Heart right ventricle (tissue), 16 donors: ENCODE measurements around the gene MACROD2. TPM values are rescaled to one million over a fixed set of nuclear protein-coding genes. Genes with fewer than 3 reads are reported as not detected.

Source experiments
- ATAC-seq, 8 donors: fragments of 200-7000 bp; cut with Tn5 transposase; one replicate each; pipeline ENCODE4 v1.9.1; 2020; ENCODE audit warnings: mild to moderate bottlenecking in 8 of 8, moderate library complexity in 8 of 8, moderate number of reproducible peaks in 1 of 8
- DNase-seq, 2 donors: peaks; one replicate each; pipeline ENCODE4 v3.0.0-alpha.2; 2020
- H3K27ac ChIP-seq, 10 donors: fragments of 200-600 bp; sonication (generic) in 2 of 10; one replicate each; pipeline versions ENCODE4 v1.5.0 to v1.8.0; 2020 to 2022; ENCODE audit warnings: mild to moderate bottlenecking in 3 of 10
- H3K27me3 ChIP-seq, 7 donors: fragments of 200-600 bp; one replicate each; pipeline ENCODE4 v1.8.0; 2021 to 2022; ENCODE audit warnings: mild to moderate bottlenecking in 2 of 7
- H3K36me3 ChIP-seq, 9 donors: fragments of 200-600 bp; sonication (generic) in 1 of 9; one replicate each; pipeline versions ENCODE4 v1.5.0 to v1.8.0; 2020 to 2022; ENCODE audit warnings: mild to moderate bottlenecking in 2 of 9
- H3K4me1 ChIP-seq, 9 donors: fragments of 200-600 bp; sonication (generic) in 1 of 9; one replicate each; pipeline versions ENCODE4 v1.5.0 to v1.8.0; 2020 to 2022; ENCODE audit warnings: mild to moderate bottlenecking in 4 of 9
- H3K4me3 ChIP-seq, 10 donors: fragments of 200-600 bp; sonication (generic) in 2 of 10; one replicate each; pipeline versions ENCODE4 v1.5.0 to v1.8.0; 2020 to 2022; ENCODE audit warnings: mild to moderate bottlenecking in 7 of 10, moderate library complexity in 2 of 10
- H3K9me3 ChIP-seq, 11 donors: fragments of 200-600 bp in 10 of 11; sonication (generic) in 2 of 11; one replicate each; pipeline versions ENCODE4 v1.5.0 to v1.8.0; 2013 to 2022; ENCODE audit warnings: mild to moderate bottlenecking in 2 of 11, control low read depth in 1 of 11, moderate library complexity in 1 of 11
- CTCF ChIP-seq, 9 donors: fragments of 200-600 bp; sonication (generic) in 2 of 9; IDR thresholded peaks; one replicate each; pipeline versions ENCODE4 v1.5.0 to v1.8.0; 2021 to 2022; ENCODE audit warnings: antibody characterized with exemption in 9 of 9, mild to moderate bottlenecking in 5 of 9, moderate library complexity in 1 of 9
- WGBS, 2 donors: extraction: QIAGEN DNeasy Blood & Tissue Kit; methylation state at CpG; one replicate each; pipeline ENCODE4 v1.1.7; 2013; ENCODE audit warnings: inconsistent platforms in 1 of 2; 5-methylcytosine and 5-hydroxymethylcytosine counted together
- intact Hi-C, 10 donors: fragments of 100-400 bp; cut with DNase I; formaldehyde crosslinking; loops; one replicate each; pipeline versions ENCODE4 v1.11.1 to v1.14.2; 2022
- polyA plus RNA-seq, 2 donors: library from polyadenylated mRNA; stranded (reverse); fragments of 200-250 nt; gene quantifications; one replicate each; pipeline ENCODE4 v1.2.3, GENCODE V29; 2013
- total RNA-seq, 10 donors: library from RNA; stranded (reverse); fragmentation: NEBNext Ultra II Directional in 3 of 10; extraction: Animal tissue kit (Norgen Biotek cat#: 25700) in 3 of 10; gene quantifications; one replicate each; pipeline versions ENCODE4 v1.2.1 to v1.2.4, GENCODE V29; 2021 to 2023
- donor health status: Arrhythmogenic right ventricular cardiomyopathy.
- donor health status: ischemic (EF 13 %, LVEDD 7.1; RV severe dilation, severe dysfunction).
- donor health status: healthy with polysubstance abuse.
- donor health status: DM: no; HTN: yes; CAD: no.
- donor health status: DM: no; HTN: no; CAD: no.
- donor health status: ischemic (EF 25% LVEDD 6.9; RV normal size, moderate dysfunction).
- donor health status: ischemic (EF 25% LVEDD 5.7; RV mildly dilated, moderate dysfunction).
- donor health status: healthy.
- donor health status: DM: yes; HTN: yes; CAD: no.
- donor health status: Ischemic cardiomyopathy.
- donor health status: ischemic (EF 35%, LVEDD 5.7; RV mildly dilated, moderate dysfunction).
- donor health status: nonischemic (EF 11% LVEDD 7.7; RV severe dilation, severe dysfunction).
- donor health status: DM: yes; HTN: yes; CAD: no.
- donor health status: PGD.
- donor health status: ischemic (EF 29% LVEDD 5.4; RV normal size, mild dysfunction).
- donor health status: nonischemic (EF 23%, LVEDD 6.1; RV moderate dilation, normal function).

MACROD2 gene
- total and polyA plus RNA-seq, 12 donors = 0.28 to 6.4 (median 4.1) TPM

- Histone ChIP-seq H3K27ac (peak overlapping the region in 2 of 10 donors; percentile 22 to 50), H3K27me3 (peaks cover 0 to 18% (median 6%) of the 10 kb centered on the region in 7 donors), H3K4me1 (peaks cover 0 to 10% (median 0%) of the 10 kb centered on the region in 9 donors), H3K4me3 (peak overlapping the region; percentile 8 to 66 (median 64)), H3K9me3 (peaks cover 0 to 38% (median 13%) of the 10 kb centered on the region in 11 donors), H3K36me3 (no peaks in the 10 kb centered on the region)
- ATAC-seq (peak; percentile 36 to 84 (median 54)), DNase-seq (peak; percentile 3 to 24)
- TF ChIP-seq CTCF (IDR thresholded peaks at IDR 0.05) = no peak
- 0% methylated on average over 42 to 51 of the region's 52 CpGs for WGBS, 2 donors
- intact Hi-C loops = loop anchor here in 1 of 10 donors (10.0 kb wide), 1 partner anchor 59 kb away; no protein-coding TSS in a partner anchor
Observed at GRCh38 chr20:13995841-13996240, 525 bp downstream of the MACROD2 start.

DNA sequence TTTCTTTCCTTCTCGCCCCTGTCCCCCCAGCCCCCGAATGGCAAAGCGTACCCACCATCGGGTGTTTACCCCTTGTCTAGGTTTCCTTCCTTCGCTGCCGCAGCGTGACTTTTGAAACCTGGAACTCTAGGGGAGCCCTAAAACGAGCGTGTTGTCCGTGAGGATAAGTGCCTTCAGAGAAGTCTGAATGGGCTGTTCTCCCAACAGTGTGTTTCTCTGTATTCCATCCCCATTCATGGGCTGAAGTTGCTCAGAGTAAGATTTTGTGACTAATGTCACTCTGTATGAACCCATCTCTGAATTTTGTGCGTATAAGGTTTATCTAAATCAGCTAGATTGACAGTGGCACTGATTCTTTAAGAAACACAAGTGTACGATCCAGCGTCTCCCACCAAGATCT is 949 bp downstream of the MACROD2 start:
- Histone ChIP-seq H3K4me3 (peak overlapping the region; percentile 8 to 66 (median 64)), H3K36me3 (no peaks in the 10 kb centered on the region), H3K9me3 (peaks cover 0 to 37% (median 13%) of the 10 kb centered on the region in 11 donors), H3K27ac (no peak overlapping the region), H3K4me1 (peaks cover 0 to 10% (median 0%) of the 10 kb centered on the region in 9 donors), H3K27me3 (peaks cover 0 to 18% (median 6%) of the 10 kb centered on the region in 7 donors)
- ATAC-seq = no peak
- 8 to 9% methylated on average over 13 of the region's 13 CpGs for WGBS, 2 donors
- intact Hi-C loops = loop anchor here in 1 of 10 donors (10.0 kb wide), 1 partner anchor 59 kb away; no protein-coding TSS in a partner anchor
- no peak for TF ChIP-seq CTCF (IDR thresholded peaks at IDR 0.05)
- DNase-seq = no peak

DNA sequence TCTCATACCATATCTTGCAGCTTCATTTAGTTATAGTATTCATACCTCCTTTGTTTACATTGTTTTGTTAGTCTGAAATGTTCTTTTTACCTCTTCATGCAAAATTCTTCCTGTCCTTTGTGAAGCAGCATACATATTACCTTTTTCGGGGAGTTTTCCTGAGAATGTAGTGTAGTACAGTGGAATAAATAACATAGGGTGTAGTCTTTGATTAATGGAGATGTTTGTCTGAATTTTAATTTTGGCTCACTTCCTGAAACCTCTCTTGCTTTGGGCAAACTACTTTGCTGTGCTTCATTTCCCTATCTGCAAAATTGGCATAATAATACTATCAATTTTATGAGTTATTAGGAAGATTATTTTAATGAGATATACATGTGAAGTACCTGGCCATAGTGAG is 5.6 kb downstream of the MACROD2 start:
- ATAC-seq = no peak
- Histone ChIP-seq H3K36me3 (no peaks in the 10 kb centered on the region), H3K27me3 (peaks cover 0 to 11% (median 4%) of the 10 kb centered on the region in 7 donors), H3K9me3 (no peaks in the 10 kb centered on the region), H3K4me3 (no peak overlapping the region), H3K4me1 (peaks cover 0 to 7% (median 0%) of the 10 kb centered on the region in 9 donors), H3K27ac (no peak overlapping the region)
- TF ChIP-seq CTCF (IDR thresholded peaks at IDR 0.05) = no peak
- WGBS, 2 donors = 95 to 96% methylated on average over 1 of the region's 1 CpG
- no peak for DNase-seq
- intact Hi-C loops = no loop called here

- no peak overlapping the region for H3K4me3 ChIP-seq
- intact Hi-C loops = no loop called here
- H3K36me3 ChIP-seq = no peaks in the 10 kb centered on the region
- no peak for DNase-seq
- WGBS, 2 donors = 93 to 94% methylated on average over 4 of the region's 4 CpGs
- no peak for TF ChIP-seq CTCF (IDR thresholded peaks at IDR 0.05)
- ATAC-seq = no peak
- H3K27me3 ChIP-seq = no peaks in the 10 kb centered on the region
- peaks cover 0 to 7% (median 0%) of the 10 kb centered on the region in 11 donors for H3K9me3 ChIP-seq
- H3K4me1 ChIP-seq = no peaks in the 10 kb centered on the region
- H3K27ac ChIP-seq = no peak overlapping the region
Observed at GRCh38 chr20:14005996-14006395, 10.7 kb downstream of the MACROD2 start.
